Astrocyte of the cerebellum (primary cell): ENCODE data around the gene SIK3.

Experiments used
- DNase-seq: peaks from one replicate; pipeline ENCODE4 v3.0.0-alpha.2; 2011; ENCODE audit warnings: low read depth
- H3K4me3 ChIP-seq: 2 replicates; pipeline ENCODE4 v1.5.1; 2011; ENCODE audit warnings: mild to moderate bottlenecking, low read depth, low read length, moderate library complexity
- in situ Hi-C: cut with HindIII; loops from 2 replicates; pipeline ENCODE4 v1.10.0; 2017; ENCODE audit warnings: low sequenced_read_pairs
- TF ChIP-seq, protein P1 (sequence below): IDR thresholded peaks from 2 replicates; pipeline ENCODE4 v1.5.1; 2012; ENCODE audit warnings: low read length, low read depth, moderate library complexity, mild to moderate bottlenecking; ENCODE audit errors: missing control alignments

The SIK3 gene

DNA sequence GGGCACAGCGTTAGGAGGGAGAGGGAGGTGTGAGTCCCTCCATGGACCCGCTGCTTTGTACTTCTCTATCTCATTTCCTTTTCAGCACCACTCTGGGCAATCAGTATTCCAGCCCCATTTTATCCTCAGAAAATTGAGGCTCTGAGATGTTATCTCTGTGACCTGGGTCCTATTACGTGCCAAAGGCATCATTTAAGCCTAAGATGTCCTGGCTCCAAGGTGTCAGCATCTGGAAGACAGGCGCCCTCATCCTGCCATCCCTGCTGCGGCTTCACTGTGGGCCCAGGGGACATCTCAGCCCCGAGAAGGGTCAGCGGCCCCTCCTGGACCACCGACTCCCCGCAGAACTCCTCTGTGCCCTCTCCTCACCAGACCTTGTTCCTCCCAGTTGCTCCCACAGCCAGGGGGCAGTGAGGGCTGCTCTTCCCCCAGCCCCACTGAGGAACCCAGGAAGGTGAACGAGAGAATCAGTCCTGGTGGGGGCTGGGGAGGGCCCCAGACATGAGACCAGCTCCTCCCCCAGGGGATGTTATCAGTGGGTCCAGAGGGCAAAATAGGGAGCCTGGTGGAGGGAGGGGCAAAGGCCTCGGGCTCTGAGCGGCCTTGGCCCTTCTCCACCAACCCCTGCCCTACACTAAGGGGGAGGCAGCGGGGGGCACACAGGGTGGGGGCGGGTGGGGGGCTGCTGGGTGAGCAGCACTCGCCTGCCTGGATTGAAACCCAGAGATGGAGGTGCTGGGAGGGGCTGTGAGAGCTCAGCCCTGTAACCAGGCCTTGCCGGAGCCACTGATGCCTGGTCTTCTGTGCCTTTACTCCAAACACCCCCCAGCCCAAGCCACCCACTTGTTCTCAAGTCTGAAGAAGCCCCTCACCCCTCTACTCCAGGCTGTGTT lies 269.4 kb downstream of the SIK3 start:
- in situ Hi-C loops: no loop called here
- TF ChIP-seq, protein P1, sequence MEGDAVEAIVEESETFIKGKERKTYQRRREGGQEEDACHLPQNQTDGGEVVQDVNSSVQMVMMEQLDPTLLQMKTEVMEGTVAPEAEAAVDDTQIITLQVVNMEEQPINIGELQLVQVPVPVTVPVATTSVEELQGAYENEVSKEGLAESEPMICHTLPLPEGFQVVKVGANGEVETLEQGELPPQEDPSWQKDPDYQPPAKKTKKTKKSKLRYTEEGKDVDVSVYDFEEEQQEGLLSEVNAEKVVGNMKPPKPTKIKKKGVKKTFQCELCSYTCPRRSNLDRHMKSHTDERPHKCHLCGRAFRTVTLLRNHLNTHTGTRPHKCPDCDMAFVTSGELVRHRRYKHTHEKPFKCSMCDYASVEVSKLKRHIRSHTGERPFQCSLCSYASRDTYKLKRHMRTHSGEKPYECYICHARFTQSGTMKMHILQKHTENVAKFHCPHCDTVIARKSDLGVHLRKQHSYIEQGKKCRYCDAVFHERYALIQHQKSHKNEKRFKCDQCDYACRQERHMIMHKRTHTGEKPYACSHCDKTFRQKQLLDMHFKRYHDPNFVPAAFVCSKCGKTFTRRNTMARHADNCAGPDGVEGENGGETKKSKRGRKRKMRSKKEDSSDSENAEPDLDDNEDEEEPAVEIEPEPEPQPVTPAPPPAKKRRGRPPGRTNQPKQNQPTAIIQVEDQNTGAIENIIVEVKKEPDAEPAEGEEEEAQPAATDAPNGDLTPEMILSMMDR: no peak
- DNase-seq: no peak
- no peak overlapping the region for H3K4me3 ChIP-seq

DNA sequence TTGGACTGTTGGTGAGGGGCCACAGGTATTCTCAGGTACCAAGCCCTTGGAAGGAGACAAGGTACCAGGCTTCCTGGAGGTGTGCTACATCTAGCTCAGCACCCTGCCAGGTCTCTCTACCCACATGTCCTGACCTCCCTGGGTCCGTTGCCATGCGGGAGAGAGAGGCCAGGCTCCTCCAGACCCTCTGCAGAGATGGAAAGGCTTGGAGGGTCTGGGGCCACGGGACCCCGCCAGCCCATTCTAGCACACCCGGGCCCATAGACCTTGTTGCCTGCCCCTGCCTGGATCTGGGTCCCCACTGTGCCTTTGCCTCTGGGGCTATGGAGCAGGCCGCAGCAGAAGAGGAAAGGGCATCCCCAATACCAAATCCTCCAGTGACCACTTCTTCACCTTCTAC lies 270.8 kb downstream of the SIK3 start:
- in situ Hi-C loops: no loop called here
- no peak overlapping the region for H3K4me3 ChIP-seq
- TF ChIP-seq, protein P1: no peak
- no peak for DNase-seq

DNA sequence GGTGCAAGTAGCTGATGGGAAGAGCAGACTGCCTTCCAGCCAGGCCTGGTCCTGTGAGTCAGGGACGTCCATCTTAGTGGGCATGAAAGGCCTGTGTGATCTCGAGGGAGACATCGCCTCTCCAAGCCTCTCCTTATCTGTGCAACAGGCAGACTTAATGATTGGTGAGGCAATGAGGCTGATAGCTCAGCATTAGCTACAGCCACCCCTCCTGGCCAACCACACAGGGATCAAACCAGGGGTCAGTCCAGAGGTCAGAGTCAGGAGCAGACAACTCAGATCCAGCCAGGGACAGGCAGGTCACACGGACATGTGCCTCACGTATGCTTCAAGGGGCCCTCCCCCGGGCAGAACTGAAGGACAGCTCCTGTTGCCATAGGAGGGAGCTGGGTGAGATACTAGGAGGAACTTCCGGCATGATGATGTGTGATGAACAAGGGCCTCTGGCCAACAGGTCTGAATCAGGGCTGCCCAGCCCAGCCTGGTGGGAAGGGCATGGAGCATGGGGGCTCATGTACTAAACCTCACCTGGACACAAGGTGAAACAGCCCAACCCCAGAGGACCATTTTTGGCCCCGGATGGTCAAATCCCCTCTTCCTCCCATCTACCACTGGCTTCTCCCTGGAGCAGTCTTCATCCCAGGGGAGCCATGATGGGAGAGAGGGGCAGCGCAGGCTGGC lies 271.3 kb downstream of the SIK3 start:
- TF ChIP-seq, protein P1: no peak
- no peak for DNase-seq
- H3K4me3 ChIP-seq: no peak overlapping the region
- in situ Hi-C loops: no loop called here

DNA sequence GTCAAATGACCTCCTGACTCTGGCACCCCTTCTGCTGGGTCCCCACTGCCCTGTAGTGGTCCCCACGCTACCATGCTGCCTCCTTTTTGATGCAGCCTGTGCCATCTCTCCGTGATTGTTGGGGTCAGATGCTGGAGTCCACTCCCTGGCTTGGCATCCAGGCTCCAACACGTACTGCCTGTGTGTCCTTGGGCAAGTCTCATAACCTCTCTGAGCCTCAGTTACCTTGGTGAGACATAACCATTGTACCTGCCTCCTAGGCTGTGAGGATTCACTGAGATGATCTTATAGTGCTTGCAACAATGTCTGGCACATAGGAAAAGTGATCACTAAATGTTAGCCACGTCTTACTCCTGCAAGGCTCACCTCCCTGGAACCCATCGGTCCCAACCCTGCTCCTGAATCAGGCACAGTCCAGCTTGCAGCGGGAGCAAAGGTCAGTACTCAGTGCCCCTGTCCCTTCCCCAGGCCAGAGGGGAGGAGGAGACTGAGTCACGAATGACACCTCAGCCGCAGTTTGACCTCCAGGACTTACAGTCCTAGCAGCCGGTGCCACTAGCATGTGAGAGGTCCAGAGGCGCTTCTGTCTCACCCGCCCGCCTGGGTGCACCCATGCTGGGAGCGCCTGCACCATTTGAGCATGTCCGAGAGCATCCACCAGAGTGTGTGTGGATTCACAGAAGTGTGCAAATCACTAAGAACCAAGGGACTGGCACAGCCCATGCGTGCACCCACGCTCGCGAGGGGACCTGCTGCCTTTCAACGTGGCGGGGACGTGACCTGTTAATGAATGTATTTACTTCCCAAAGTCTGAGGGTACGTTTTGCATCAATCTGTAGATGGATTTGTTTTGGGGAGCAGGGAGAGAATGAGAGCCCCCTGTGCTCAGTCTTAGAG lies 272.1 kb downstream of the SIK3 start:
- TF ChIP-seq, protein P1: no peak
- in situ Hi-C loops: no loop called here
- H3K4me3 ChIP-seq: no peak overlapping the region
- DNase-seq: no peak

DNA sequence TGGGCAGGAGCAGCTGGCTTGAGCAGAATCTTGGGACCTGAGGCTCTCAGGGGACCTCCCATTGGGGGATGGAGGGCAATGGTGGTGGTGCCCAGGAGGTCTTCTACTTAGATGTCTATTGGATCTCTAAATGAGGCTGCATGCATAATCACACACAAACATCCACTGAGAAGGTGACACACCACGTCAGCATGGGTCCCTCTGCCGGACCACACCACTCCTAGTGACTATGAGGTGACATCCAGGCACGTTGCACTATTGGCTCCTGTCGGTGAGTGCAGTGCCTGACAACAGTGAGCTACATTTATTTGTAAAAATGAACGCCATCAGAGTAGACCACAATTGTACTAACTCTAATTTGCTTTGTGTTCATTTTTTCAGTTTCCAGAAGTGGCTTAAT lies 272.8 kb downstream of the SIK3 start:
- TF ChIP-seq, protein P1: no peak
- in situ Hi-C loops: no loop called here
- no peak overlapping the region for H3K4me3 ChIP-seq
- no peak for DNase-seq

DNA sequence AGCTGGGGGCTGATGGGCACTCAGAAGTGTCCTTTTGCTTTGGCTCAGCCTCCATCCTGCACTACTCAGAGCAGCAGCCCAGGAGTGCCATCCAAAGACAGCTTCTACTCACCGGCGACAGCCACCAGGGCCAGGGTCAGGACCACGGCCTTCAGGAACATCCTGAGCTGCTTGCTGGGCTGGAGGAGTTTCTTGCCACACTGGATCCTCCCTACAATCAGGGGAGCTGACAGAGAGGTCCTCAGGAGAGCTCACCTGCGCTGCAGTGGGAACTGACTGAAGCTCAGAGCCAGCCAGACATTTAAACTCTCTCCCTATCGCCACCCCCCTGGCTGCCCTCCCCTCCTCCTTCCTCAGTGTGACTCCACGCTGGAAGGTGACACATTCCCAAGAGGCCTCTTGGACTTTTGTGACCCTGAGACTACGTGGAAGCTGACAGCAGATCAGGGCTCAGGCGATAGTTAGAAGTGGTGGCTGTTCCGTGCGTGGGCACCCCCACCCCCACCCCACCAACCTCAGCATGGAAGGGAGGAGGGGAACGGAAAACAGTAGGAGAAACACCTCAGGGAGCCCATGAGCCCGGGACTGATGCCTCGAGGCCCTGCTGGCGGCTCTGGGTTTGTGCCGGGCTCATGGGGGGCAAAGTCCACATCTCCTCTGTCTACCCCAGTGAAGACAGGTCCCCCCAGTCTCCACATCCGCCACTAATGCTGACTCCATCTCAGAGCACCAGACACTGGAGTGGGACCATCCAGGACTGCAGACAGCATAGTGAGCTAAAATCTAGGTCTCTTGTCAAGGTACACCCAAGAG lies 275.0 kb downstream of the SIK3 start, which contains the start of gene APOA4:
APOA4 (minus strand) TSS at position 274 of the 813 bp plus-strand sequence; CDS start at position 161, 113 bp downstream.
- DNase-seq: no peak
- TF ChIP-seq, protein P1: no peak
- in situ Hi-C loops: no loop called here

More for the DNA sequence above, 275.0 kb downstream of the SIK3 start, which contains the start of gene APOA4:
- no peak within 1 kb of the TSS for H3K4me3 ChIP-seq
